ENCODE results near the gene SDK2.

Gene SDK2

DNA sequence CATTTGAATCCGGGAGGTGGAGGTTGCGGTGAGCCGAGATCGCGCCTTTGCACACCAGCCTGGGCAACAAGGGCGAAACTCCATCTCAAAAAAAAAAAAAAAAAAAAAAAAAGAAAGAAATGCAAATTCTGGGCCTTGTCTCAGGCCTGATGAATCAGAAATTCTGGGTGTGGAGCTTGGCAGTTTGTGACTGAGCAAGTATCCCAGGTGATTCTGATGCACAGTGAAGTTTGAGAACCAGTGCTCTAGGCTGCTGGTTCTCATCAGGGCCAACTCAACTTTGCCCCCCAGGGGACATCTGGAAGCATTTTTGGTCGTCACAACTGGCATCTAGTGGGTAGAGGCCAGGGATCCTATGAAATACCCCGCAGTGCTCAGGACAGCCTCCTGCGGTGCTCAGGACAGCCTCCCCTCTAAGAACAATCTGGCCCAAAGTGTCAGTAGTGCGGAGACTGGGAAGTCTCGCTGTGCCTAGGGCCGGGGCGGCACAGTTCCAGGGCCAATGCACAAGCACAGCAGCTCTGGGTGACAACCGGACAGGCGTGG, 55.9 kb downstream of the SDK2 start:
- DNase-seq (ENCODE audit: low read depth in 1 of 2, low spot score in 1 of 2): no peak

DNA sequence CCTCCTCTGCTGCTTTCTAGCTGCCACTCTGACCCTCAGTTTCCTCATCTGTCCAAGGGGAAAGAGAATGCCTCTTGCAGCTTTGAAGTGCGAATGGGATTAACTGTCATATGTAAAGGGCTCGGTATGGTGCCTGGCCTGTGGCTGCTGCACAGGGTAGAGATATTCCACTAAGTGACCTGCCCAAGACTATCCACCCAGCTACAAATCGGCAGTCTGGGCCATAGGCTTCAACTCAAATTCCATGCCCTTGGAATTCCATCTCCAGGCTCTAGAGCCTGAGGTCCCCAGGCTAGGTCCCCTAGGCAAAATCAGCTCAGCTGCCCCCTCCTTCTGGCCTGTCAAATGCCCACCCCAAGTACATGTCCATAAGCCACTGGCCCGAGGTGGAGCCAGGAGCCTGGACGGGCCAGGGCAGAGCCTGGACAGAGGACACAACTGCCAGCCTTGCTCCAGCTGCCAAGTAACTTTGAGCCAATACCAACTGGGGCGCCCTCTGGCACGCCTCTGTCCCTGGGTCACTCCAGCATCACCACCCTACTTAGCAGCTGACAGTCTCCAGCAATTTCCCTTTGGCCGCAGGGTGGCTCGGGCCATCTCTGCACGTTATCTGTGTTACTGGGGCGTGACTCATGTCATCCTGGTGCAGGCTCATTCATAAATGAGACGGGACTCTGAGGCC, 57.2 kb downstream of the SDK2 start:
- DNase-seq (ENCODE audit: low read depth in 1 of 2, low spot score in 1 of 2): no peak

DNA sequence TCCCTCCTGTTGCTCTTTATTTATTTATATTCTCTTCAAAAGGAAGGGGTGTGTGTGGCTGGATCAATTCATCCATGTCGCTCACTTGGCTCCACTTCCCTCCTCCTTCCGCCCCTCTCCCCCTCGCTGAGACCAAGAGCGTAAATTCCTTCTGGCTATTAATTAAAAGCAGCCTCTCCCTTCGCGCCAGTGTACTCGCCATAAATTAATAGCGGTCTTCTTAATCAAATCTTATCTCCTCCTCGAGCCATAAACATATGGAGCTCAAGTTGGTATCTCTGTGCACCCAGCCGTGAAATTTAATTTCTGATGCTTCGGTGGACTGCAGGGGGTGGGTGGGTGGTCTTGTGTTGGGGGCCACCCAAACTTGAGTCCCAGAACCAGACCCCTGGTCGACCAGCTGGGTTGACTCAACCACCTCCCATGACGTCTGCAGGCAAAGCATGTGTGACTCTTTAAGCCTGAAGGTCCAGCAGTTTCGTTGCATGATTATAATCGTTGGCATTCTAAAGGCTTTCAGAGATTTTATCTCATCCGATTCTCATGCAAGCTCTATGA, 57.9 kb downstream of the SDK2 start:
- no peak for DNase-seq (ENCODE audit: low read depth in 1 of 2, low spot score in 1 of 2)

DNA sequence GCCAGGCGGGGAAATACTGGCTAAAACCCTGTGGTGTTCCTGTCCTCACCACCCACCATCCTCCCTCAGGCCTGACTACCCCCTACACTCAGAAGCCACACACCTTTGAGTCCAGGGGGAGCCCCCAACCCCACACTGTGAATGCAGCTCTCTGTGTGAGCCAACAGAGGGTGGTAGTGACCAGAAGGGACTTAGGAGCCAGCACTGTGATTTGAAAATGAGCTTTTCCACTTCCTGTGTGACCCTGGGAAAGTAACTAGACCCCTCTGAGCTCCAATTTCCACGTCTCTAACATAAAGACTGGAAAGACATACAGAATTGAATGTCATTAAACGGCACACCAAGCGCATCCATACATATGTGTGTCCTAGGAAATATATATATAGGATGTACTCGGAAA, 58.7 kb downstream of the SDK2 start:
- no peak for DNase-seq (ENCODE audit: low read depth in 1 of 2, low spot score in 1 of 2)

DNA sequence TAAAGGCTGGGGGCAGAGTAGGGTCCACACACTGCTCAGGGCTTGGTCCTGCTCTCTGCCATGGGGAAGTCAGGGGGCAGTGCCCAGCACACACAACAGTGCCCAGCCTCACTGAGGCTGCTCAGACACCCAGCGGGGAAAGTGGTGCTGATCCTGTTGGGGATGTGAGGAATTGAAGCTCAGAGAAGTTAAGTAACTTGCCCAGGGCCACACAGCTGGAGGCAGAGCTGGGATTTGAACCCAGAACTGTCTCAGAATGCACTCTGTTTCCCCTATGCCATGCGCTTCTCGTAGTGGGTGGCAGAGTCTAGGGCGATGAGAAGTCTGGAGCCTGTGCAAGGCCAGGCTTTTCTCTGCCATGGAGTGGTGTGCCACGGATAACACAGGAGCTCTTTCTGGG, 59.3 kb downstream of the SDK2 start:
- DNase-seq (ENCODE audit: low read depth in 1 of 2, low spot score in 1 of 2): no peak

DNA sequence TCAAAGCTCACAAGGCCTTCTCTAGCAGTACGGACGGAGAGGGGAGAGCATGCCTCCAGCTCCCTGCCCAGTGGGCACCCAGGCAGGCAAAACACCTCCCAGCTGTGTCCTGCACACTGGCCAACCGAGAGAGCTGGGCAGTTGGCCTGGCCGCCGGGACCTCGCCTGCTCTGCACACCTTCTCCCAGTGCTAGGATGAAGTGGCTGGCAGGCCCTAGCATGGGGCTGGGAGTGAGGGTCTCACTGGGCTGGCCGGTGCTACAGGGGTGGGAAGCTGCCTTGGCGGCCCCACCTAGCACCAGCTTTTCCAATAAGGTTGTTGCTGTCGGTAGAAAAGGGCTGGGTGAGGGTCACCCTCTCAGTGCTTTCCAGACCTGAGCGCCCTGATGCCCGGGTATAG, 60.2 kb downstream of the SDK2 start:
- no peak for DNase-seq (ENCODE audit: low read depth in 1 of 2, low spot score in 1 of 2)

DNA sequence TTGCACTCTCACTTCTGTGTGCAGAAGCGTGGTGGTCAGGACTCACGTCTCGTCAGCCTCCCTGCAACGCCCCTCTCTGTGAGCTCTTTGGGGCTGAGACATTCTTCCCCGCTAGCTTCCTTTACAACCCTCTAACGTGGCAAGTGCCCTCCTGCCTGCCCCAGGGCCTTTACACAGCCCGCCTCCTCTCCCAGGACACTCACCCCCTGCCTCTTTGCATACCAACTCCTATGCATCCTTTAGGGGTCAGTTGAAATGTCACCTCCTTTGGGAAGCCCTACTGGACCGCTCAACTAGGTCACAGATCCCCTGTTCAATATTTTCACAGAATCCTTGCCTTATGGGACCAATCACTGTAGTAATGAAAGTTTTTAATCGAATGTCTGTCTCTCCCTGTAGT, 61.4 kb downstream of the SDK2 start:
- DNase-seq (ENCODE audit: low read depth in 1 of 2, low spot score in 1 of 2): no peak

DNA sequence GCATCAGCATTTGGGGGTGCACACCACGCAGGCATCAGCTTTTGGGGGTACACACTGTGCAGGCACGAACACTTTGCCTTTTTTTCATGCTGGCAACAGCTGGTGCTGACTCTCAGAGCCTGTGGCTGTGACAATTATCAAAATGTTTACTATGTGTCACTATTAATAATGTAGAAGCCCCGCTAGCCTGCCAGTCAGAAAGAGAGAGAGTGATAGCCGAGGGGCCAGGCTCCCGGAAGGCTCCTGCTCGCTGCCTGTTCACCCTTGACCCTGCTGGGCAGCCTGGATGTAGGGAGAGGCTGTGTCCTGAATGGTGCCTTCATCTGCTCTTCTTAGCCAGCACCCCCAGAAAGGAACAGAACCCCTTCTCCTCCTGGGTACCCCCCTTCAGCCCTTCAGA, 61.9 kb downstream of the SDK2 start:
- DNase-seq (ENCODE audit: low read depth in 1 of 2, low spot score in 1 of 2): no peak

DNA sequence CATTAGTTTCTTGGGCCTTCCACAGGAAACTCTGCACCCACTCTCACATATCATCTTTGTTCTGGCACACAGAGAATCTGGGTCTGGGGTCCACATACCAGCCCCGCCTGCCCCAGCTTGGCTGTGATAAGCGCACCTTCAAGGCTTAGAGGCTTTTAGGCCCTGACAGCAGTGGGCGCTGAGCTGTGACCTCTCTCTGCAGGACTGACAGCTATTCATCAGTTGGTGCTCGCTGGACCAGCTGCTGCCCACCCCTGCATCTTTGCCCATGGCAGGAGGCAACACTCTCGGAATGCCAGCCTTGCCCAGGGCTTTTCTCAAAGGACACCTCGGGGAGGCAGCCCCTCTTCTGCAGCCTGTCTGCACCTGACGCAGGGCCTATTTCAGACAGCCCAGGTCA, 62.9 kb downstream of the SDK2 start:
- no peak for DNase-seq (ENCODE audit: low read depth in 1 of 2, low spot score in 1 of 2)

DNA sequence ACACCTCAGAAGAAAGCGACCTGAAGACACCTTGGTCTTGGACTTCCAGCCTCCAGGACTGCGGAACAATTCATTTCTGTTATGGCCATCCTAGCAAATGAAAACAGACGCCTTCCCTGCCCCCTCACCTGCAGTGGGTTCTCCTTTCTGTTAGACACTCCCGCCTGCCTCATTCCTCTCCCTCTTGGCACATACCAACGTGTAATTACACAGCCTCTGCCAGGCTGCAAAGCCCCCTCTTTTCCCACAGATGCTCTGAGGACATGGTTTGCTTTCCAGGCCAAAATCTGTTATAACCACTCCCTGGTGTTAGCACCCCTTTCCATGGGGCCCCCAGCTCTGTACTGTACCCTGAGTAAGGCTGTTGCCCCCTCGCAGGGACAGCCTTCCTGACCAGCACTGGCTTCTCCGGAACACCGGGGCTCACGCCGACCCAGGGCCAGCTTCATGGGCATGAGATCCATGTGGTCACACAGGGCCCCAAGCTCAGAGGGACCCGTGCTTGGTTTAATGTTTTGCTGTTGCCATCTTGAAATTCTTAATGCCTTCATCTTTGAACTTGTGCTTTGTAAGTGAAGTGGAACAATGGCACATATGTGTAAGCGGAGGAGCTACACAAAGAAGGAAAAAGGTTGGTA, 64.1 kb downstream of the SDK2 start:
- DNase-seq (ENCODE audit: low read depth in 1 of 2, low spot score in 1 of 2): no peak

DNA sequence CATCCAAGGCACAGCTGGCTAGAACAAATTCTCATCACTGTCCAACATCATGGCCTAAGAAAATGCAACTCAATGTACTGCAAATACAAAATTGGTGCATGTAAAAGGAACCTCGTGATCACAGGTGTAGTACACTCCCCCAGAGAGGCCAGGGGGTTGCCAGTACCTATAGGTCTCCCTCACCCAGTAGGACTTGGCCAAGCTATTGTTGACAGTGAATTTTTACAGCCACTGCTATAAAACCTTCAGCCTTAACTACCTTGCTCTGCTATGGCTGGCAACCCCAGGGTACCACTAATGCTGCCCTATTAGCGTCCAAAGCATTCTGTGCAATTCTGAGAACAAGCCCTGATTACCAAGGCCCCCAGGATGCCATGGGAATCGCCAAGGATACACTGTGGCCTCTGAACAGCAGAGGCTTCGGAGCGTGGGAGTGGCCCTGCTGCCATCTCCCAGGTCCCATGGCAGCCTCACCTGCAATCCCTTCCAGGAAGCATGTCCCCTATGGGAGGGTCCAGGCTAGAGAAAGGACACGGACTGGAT, 67.6 kb downstream of the SDK2 start:
- DNase-seq (ENCODE audit: low read depth in 1 of 2, low spot score in 1 of 2): no peak

DNA sequence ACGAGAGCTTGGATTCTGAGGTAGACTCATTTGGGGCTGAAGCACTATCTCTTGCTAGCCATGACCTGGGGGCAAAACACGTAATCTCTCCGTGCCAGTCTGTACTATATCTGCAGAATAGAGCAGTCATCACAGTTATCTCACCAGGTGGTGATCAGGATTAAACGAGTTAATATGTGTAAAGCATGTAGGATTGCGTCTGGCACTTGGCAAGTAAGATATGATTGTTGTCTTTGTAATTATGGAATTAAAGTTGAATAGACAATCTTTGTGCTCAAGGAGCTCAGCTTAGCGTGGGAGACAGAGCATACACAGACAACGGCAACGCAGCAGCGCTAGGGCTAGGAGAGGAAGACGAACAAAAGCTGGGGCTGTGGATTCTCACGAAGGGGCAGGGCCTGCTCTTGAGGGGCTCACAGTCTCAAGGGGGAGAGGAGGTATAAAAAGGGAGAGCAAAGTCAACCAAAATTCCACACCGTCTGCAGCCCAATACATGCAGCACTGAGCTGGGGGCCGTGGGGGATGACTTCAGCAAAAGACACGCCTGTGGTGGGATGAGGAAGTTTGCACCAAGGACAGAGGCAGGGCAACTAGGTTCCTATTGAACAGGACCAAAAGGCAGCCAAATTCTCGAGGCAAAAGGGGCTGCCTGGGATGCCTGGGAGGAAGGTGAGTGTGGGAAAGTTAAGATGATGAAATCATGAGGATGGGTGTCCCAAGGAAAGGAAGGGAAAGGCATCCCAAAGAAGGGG, 68.6 kb downstream of the SDK2 start:
- no peak for DNase-seq (ENCODE audit: low read depth in 1 of 2, low spot score in 1 of 2)

DNA sequence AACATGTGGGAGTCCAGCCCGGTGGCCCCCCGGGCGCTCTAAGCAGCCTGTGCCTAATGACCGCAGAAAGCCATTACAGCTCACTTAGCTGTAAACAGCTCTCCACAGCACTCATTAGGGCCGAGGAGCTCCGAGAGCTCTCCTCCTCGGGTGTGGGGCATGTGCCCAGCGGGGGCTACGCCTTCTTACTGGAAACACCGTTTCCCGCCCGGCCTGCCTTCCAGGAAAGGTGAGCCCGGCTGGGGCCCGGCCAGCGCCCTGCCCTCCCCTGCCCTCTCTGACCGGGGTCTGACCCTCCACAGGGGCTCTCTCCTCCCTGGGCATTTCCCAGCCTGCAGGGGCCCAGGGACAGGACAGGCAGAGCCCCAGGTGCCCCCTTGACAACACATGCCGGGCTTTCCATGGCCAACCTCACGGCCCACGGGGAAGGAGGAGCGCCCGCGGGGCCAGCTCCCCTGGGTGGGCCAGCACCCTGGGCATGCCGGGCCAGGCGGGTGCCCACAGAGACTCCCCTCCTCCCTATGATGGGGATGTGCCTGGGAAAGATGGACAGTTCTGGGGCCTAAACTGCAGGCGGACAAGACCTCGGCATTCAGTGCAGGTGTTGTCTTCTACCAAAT, 72.6 kb downstream of the SDK2 start:
- no peak for DNase-seq (ENCODE audit: low read depth in 1 of 2, low spot score in 1 of 2)

DNA sequence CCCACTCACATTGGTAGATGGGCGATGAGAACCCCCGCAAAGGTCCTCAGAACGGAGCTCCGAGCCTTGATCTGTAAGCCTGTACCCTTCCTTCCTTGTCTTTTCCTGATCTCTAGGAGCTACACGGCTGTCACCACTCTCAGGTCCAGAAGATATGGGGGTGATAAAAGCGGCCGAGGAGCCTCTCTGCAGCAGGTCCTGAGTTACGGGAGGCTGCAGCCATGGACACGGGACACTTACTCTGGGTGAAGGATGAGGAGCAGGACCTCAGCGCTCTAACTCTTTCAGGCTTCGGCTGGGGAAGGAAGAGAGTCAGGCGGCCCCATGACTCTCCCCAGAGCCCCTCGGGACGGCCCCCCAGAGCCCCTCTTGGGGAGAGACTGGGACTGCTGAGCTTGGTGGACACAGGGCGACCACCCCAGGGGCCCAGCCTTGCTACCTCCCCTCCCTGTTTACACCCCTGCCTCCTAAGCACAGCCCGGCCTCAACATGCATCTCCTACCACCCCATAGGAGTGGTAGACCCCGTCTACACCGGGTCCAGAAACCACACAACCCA, 74.4 kb downstream of the SDK2 start:
- DNase-seq (ENCODE audit: low read depth in 1 of 2, low spot score in 1 of 2): no peak

DNA sequence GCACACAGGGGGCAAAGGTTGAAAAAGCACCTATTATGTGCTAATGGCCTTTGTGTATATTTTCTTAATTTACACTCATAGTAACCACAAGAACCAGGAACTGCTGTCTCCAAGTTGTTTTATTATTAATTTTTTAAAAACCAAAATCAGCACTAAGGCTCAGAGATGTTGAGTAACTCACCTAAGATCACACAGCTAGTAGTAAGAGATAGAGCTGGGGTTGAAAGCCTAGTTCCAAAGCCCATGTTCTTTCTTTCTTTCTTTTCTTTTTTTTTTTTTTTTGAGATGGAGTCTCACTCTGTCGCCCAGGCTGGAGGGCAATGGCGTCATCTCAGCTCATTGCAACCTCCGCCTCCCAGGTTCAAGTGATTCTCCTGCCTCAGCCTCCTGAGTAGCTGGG, 75.3 kb downstream of the SDK2 start:
- no peak for DNase-seq (ENCODE audit: low read depth in 1 of 2, low spot score in 1 of 2)

DNA sequence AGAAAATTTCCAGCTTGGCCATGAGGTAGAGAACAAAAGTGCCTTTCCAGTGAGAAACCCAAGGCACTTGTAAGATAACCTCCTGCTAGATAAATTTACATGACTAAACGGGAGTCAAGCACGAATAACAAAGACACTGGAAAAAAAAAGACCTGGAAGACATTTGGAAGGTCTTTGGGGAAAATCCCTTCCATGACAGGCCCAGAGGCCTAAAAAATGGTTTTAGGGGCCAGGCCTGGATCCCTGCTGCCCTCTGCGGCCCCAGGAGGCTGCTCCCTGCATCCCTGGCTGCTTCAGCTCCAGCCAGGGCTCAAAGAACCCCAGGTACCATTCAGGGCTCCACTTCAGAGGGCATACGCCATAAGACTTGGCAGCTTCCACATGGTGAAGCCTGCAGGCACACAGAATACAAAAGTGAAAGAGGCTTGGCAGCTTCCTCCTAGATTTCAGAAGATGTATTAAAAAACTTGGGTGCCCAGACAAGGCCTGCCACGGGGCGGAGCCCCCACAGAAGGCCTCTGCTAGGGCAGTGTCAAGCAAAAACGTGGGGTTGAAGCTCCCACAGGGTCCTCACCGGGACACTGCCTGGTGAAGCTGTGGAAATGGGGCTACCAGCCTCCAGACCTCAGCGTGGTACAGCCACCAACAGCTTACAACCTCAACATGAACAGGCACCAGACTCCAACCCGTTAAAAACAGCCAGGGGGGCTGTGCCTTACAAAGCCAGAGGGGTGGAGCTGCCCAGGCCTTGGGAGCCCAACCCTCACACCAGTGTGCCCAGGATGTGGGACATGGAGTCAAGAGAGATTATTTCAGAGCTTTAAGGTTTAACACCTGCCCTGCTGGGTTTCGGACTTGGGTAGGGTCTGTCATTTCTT, 77.1 kb downstream of the SDK2 start:
- no peak for DNase-seq (ENCODE audit: low read depth in 1 of 2, low spot score in 1 of 2)

DNA sequence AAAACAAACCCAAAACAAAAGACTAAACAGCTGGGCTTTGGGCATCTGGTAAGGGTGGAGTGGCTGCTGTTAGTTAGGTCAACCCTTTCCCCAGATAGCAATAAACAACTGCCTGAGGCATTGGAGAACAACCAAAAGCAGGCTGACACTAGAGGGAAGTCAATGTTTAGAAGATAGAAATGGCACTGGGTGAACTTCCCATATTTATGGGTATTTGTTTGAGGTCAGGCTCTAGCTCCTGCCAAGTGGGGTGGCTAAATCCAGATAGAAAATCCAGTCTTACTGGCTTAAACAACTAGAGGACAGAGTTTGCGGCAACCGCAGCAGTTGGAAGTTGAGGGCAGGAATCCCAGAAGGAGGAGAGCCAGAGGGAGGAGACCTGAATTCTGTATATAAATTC, 79.4 kb downstream of the SDK2 start:
- no peak for DNase-seq (ENCODE audit: low read depth in 1 of 2, low spot score in 1 of 2)

DNA sequence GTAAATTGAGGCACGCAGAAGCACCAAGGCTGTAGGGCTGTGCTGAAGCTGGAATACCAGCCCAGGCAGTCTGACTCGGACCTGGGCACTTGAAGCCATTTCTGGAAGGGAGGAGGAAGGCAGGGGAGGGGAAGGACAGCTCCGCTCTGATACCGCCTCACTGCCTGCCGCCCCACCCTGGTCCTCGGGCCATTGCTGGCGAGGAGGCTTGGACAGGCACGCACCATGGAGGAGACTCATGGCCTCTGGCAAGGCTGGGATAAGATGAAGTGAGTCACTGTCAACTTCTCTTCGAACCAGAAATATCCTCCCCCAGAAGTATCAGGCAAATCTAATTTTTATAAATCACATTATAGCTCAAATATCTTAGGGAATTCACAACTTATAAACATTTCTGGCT, 81.3 kb downstream of the SDK2 start:
- DNase-seq (ENCODE audit: low read depth in 1 of 2, low spot score in 1 of 2): no peak

DNA sequence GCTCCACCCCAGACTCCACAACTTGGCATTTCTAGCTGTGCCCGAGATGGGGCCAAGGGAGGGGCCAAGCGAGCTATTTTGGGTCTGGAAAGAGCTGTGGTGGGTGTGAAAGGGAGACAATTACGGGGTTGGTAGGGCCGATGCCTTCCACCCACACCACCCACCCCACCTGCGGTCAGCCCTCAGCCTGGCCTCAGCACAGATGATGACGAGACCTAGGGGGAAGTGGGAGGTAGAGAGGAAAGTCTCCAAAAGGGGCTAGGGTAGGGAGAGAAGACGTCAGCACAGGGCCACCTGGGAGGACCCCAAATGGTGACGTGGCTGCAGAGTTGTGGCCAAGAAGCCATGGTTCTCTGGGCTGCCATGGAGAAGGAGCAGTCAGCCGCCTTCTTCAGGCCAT, 83.1 kb downstream of the SDK2 start:
- no peak for DNase-seq (ENCODE audit: low read depth in 1 of 2, low spot score in 1 of 2)

DNA sequence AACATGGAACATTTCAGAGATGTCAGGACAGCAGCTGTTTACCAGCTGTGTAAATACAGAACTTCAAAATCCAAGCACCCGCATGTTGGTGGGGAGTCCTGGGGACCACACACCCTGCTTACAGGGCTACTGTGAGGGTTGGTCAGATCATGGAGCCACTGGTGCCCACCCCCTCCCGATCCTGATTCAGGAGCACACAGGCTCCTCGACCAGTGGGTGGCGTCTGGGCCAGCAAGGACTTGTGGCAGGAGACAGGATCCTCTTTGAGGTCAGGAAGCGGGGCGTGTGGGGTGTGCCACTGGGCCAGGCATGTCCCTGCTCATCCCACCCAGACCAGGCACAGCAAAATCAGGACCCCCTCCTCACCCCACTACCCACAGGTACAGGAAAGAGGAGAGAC, 83.6 kb downstream of the SDK2 start:
- DNase-seq (ENCODE audit: low read depth in 1 of 2, low spot score in 1 of 2): no peak

Data from activated T-helper 1 cell treated with anti-CD3 and anti-CD28 coated beads, Interleukin-2, amount 50 U/mL, for 16 hours (primary cell).